ENCODE data around the gene DUT.

DNA sequence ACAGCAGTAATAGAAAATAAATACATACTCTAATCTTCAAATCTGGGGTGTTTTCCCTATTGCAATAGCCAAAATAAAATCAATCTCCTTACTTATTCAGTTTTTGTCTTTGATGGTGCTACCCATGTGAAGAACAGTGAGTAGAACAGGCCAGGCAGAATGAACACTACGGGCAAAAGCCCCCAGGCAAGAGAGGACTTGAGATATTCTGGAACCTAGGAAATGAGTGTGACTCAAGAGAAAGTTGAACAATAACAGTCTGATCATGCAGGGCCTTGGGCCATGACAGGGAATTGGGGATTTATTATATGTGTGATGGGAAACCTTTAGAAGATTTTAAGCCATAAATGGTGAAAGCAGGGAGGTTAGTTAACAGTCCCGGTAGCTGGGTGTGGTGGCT, 14.0 kb upstream of the DUT start:
- TF ChIP-seq, protein P1, sequence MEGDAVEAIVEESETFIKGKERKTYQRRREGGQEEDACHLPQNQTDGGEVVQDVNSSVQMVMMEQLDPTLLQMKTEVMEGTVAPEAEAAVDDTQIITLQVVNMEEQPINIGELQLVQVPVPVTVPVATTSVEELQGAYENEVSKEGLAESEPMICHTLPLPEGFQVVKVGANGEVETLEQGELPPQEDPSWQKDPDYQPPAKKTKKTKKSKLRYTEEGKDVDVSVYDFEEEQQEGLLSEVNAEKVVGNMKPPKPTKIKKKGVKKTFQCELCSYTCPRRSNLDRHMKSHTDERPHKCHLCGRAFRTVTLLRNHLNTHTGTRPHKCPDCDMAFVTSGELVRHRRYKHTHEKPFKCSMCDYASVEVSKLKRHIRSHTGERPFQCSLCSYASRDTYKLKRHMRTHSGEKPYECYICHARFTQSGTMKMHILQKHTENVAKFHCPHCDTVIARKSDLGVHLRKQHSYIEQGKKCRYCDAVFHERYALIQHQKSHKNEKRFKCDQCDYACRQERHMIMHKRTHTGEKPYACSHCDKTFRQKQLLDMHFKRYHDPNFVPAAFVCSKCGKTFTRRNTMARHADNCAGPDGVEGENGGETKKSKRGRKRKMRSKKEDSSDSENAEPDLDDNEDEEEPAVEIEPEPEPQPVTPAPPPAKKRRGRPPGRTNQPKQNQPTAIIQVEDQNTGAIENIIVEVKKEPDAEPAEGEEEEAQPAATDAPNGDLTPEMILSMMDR (conservative IDR thresholded peaks at IDR 0.05 in 1 of 2, IDR thresholded peaks at IDR 0.05 in 1 of 2; ENCODE audit: extremely low read depth in 1 of 2, insufficient read depth in 1 of 2, low read depth in 1 of 2, low read length in 2 of 2), result no peak
- no peak for TF ChIP-seq EZH2 (IDR thresholded peaks at IDR 0.05; ENCODE audit: borderline replicate concordance, low read length)

Data from mammary epithelial cell (primary cell).